HL-60 (cell line): ENCODE measurements around the gene GRK6.

Source experiments
- DNase-seq, 2 experiments: peaks; one replicate each; pipeline ENCODE4 v3.0.0-alpha.2; 2010 to 2020; ENCODE audit warnings: low read depth in 1 of 2, low spot score in 1 of 2
- H3K27ac ChIP-seq: fragments of 250-450 bp; sonication (Bioruptor Pico); replicated peaks from 2 replicates; pipeline ENCODE4 v1.5.1; 2020; ENCODE audit warnings: mild to moderate bottlenecking, moderate library complexity
- H3K27me3 ChIP-seq: fragments of 250-450 bp; sonication (Bioruptor Pico); 2 replicates; pipeline ENCODE4 v1.5.1; 2021; ENCODE audit warnings: mild to moderate bottlenecking, moderate library complexity; ENCODE audit not compliant: insufficient read depth, poor library complexity, severe bottlenecking
- H3K4me3 ChIP-seq: replicated peaks from 2 replicates; pipeline ENCODE4 v1.5.1; 2011; ENCODE audit warnings: mild to moderate bottlenecking, control low read depth, low read length; ENCODE audit not compliant: insufficient read depth
- CTCF ChIP-seq: IDR thresholded peaks from one replicate; pipeline ENCODE4 v1.5.1; 2011; ENCODE audit warnings: low read length, control low read depth, inconsistent platforms; ENCODE audit not compliant: insufficient read depth
- GABPA ChIP-seq: IDR thresholded peaks from 2 replicates; pipeline ENCODE4 v1.6.1; 2012; ENCODE audit warnings: low read depth
- POLR2AphosphoS5 ChIP-seq: IDR thresholded peaks from 2 replicates; pipeline ENCODE4 v1.6.1; 2012; ENCODE audit warnings: low read depth
- REST ChIP-seq: IDR thresholded peaks from 2 replicates; pipeline ENCODE4 v1.6.1; 2012; ENCODE audit warnings: low read depth; ENCODE audit not compliant: insufficient replicate concordance
- SPI1 ChIP-seq: IDR thresholded peaks from 2 replicates; pipeline ENCODE4 v1.6.1; 2012; ENCODE audit warnings: low read depth, mild to moderate bottlenecking, borderline replicate concordance

GRK6 gene

GRCh38 chr5:177427919-177428573, 1.6 kb downstream of the GRK6 start:
- DNase-seq: peak; percentile 63 to 85
- no peaks in the 10 kb centered on the region for H3K27me3 ChIP-seq
- peak overlapping the region; percentile 67 for H3K4me3 ChIP-seq
- peak overlapping the region; percentile 98 for H3K27ac ChIP-seq
- TF ChIP-seq REST: no peak
- no peak for TF ChIP-seq GABPA
- no peak for TF ChIP-seq POLR2AphosphoS5
- no peak for TF ChIP-seq CTCF
- no peak; the same call in 1 of the 2 replicates for TF ChIP-seq SPI1

GRCh38 chr5:177428574-177429217, 2.2 kb downstream of the GRK6 start:
- peak in 1 of 2 experiments; percentile 53 for DNase-seq
- H3K4me3 ChIP-seq: peak overlapping the region; percentile 67
- no peaks in the 10 kb centered on the region for H3K27me3 ChIP-seq
- TF ChIP-seq REST: no peak
- TF ChIP-seq CTCF: no peak
- TF ChIP-seq POLR2AphosphoS5: no peak
- TF ChIP-seq GABPA: no peak
- no peak for TF ChIP-seq SPI1
- H3K27ac ChIP-seq: peak overlapping the region; percentile 98

- Histone ChIP-seq H3K4me3 (peak overlapping the region; percentile 67), H3K27ac (peak overlapping the region; percentile 98), H3K27me3 (no peaks in the 10 kb centered on the region)
- DNase-seq: peak; percentile 98 to 100
- TF ChIP-seq GABPA (peak; percentile 22; the same call in 1 of the 2 replicates), REST (no peak), POLR2AphosphoS5 (peak; percentile 88), SPI1 (peak; percentile 76; the same call in 1 of the 2 replicates)
These were observed 3.0 kb downstream of the GRK6 start for GRCh38 chr5:177429248-177430040.
